Measurements from ENCODE around the gene PKD2L1. TPM values are rescaled to one million over a fixed set of nuclear protein-coding genes. Genes with fewer than 3 reads are reported as not detected.

Gene PKD2L1
- polyA plus RNA-seq, 1 donor (not counting 4 experiments of a cell fraction or from before 2014, with no cell fraction given): not detected

- Histone ChIP-seq H3K4me2 (ENCODE audit: control insufficient read depth, extremely low read depth, insufficient read depth, low read depth, low read length) (no peak overlapping the region), H3K9me1 (ENCODE audit: control insufficient read depth, extremely low read depth, insufficient read depth, low read length) (no peaks in the 10 kb centered on the region), H3K9me3 (ENCODE audit: control insufficient read depth, low read depth, low read length) (no peaks in the 10 kb centered on the region), H3K27ac (ENCODE audit: control insufficient read depth, insufficient read depth, low read length) (no peak overlapping the region), H3K4me3 (ENCODE audit: control insufficient read depth in 2 of 3, extremely low read depth in 1 of 3, insufficient read depth in 2 of 3, low read depth in 1 of 3, low read length in 3 of 3) (no peak overlapping the region), H4K20me1 (ENCODE audit: control insufficient read depth, extremely low read depth, insufficient read depth, low read length) (no peaks in the 10 kb centered on the region), H3K4me1 (ENCODE audit: control insufficient read depth, extremely low read depth, insufficient read depth, low read length) (no peaks in the 10 kb centered on the region), H3K79me2 (ENCODE audit: control insufficient read depth, insufficient read depth, low read length) (no peaks in the 10 kb centered on the region), H3K9ac (ENCODE audit: control insufficient read depth, extremely low read depth, insufficient read depth, low read length) (no peak overlapping the region), H3K36me3 (ENCODE audit: control insufficient read depth in 2 of 2, extremely low read depth in 1 of 2, insufficient read depth in 2 of 2, low read length in 2 of 2) (peaks cover 14 to 27% of the 10 kb centered on the region in 2 experiments), H2AFZ (ENCODE audit: control insufficient read depth, low read length) (no peak overlapping the region), H3K27me3 (ENCODE audit: control insufficient read depth, extremely low read depth, insufficient read depth, low read length) (no peaks in the 10 kb centered on the region)
- dilution Hi-C loops (cut with MboI; ENCODE audit: extremely low pct_ligation_motif_present, low sequenced_read_pairs): no loop called here
- TF ChIP-seq CTCF (optimal IDR thresholded peaks at IDR 0.05 in 1 of 3, IDR thresholded peaks at IDR 0.05 in 1 of 3, conservative IDR thresholded peaks at IDR 0.05 in 1 of 3; ENCODE audit: extremely low read depth in 1 of 3, insufficient read depth in 2 of 3, low read length in 3 of 3) (no peak), EZH2 (IDR thresholded peaks at IDR 0.05; ENCODE audit: low read length) (no peak)
- DNase-seq (ENCODE audit: low read depth, low spot score) (no peak), FAIRE-seq (no peak)
Measured at GRCh38 chr10:100239851-100240250, 90.2 kb downstream of the PKD2L1 start.

GRCh38 chr10:100238429-100238828 lies 91.6 kb downstream of the PKD2L1 start:
- H4K20me1 ChIP-seq (ENCODE audit: control insufficient read depth, extremely low read depth, insufficient read depth, low read length): no peaks in the 10 kb centered on the region
- H3K27ac ChIP-seq (ENCODE audit: control insufficient read depth, insufficient read depth, low read length): no peak overlapping the region
- H3K4me2 ChIP-seq (ENCODE audit: control insufficient read depth, extremely low read depth, insufficient read depth, low read depth, low read length): no peak overlapping the region
- no peak overlapping the region for H3K9ac ChIP-seq (ENCODE audit: control insufficient read depth, extremely low read depth, insufficient read depth, low read length)
- no peaks in the 10 kb centered on the region for H3K4me1 ChIP-seq (ENCODE audit: control insufficient read depth, extremely low read depth, insufficient read depth, low read length)
- H3K4me3 ChIP-seq (ENCODE audit: control insufficient read depth in 2 of 3, extremely low read depth in 1 of 3, insufficient read depth in 2 of 3, low read depth in 1 of 3, low read length in 3 of 3): no peak overlapping the region
- H3K9me1 ChIP-seq (ENCODE audit: control insufficient read depth, extremely low read depth, insufficient read depth, low read length): no peaks in the 10 kb centered on the region
- DNase-seq (ENCODE audit: low read depth, low spot score) (no peak), FAIRE-seq (no peak)
- dilution Hi-C loops (cut with MboI; ENCODE audit: extremely low pct_ligation_motif_present, low sequenced_read_pairs): no loop called here
- no peaks in the 10 kb centered on the region for H3K79me2 ChIP-seq (ENCODE audit: control insufficient read depth, insufficient read depth, low read length)
- H3K27me3 ChIP-seq (ENCODE audit: control insufficient read depth, extremely low read depth, insufficient read depth, low read length): no peaks in the 10 kb centered on the region
- no peak overlapping the region for H2AFZ ChIP-seq (ENCODE audit: control insufficient read depth, low read length)
- H3K36me3 ChIP-seq (ENCODE audit: control insufficient read depth in 2 of 2, extremely low read depth in 1 of 2, insufficient read depth in 2 of 2, low read length in 2 of 2): peaks cover 15 to 27% of the 10 kb centered on the region in 2 experiments
- no peaks in the 10 kb centered on the region for H3K9me3 ChIP-seq (ENCODE audit: control insufficient read depth, low read depth, low read length)
- no peak for TF ChIP-seq EZH2 (IDR thresholded peaks at IDR 0.05; ENCODE audit: low read length)
- no peak for TF ChIP-seq CTCF (optimal IDR thresholded peaks at IDR 0.05 in 1 of 3, IDR thresholded peaks at IDR 0.05 in 1 of 3, conservative IDR thresholded peaks at IDR 0.05 in 1 of 3; ENCODE audit: extremely low read depth in 1 of 3, insufficient read depth in 2 of 3, low read length in 3 of 3)

Small RNA genes within 50 kb of the gene (small RNA-seq; reads per million reads assigned to genes)
- 0 reads per million in 3 experiments for gene RNU6-422P (ENCODE audit: insufficient read length in 3 of 3, low read depth in 3 of 3, low replicate concordance in 1 of 3)

Other genes starting within 250 kb of the PKD2L1 start
- not detected in 3 replicates for gene CPN1, start 248.4 kb downstream of the PKD2L1 start, polyA plus RNA-seq
- gene ERLIN1, start 144.2 kb downstream of the PKD2L1 start, polyA plus RNA-seq: 26.0 to 49.2 TPM (median 45.6 TPM) in 3 replicates
- 13.4 to 21.8 TPM (median 14.0 TPM) in 3 replicates for gene CHUK, start 100.6 kb downstream of the PKD2L1 start, polyA plus RNA-seq
- gene CWF19L1, start 62.6 kb downstream of the PKD2L1 start, polyA plus RNA-seq: 13.5 to 20.2 TPM (median 15.5 TPM) in 3 replicates
- 44.4 to 74.1 TPM (median 48.4 TPM) in 3 replicates for gene BLOC1S2, start 43.5 kb downstream of the PKD2L1 start, polyA plus RNA-seq
- 900 to 1,358 TPM (median 1,275 TPM) in 3 replicates for gene SCD, start 17.0 kb upstream of the PKD2L1 start, polyA plus RNA-seq
- not detected in 3 replicates for gene WNT8B, start 132.8 kb upstream of the PKD2L1 start, polyA plus RNA-seq
- gene SEC31B, start 189.6 kb upstream of the PKD2L1 start, polyA plus RNA-seq: 3.4 to 6.6 TPM (median 4.9 TPM) in 3 replicates
- 178 to 184 TPM (median 178 TPM) in 3 replicates for gene NDUFB8, start 199.6 kb upstream of the PKD2L1 start, polyA plus RNA-seq
- gene HIF1AN, start 205.7 kb upstream of the PKD2L1 start, polyA plus RNA-seq: 12.3 to 16.8 TPM (median 13.9 TPM) in 3 replicates

Data from keratinocyte (primary cell).